ENCODE measurements around the gene DOK3.

Gene DOK3

GRCh38 chr5:177478711-177479646 lies 30.6 kb downstream of the DOK3 start:
- FAIRE-seq, result no peak

- no peak for FAIRE-seq
Measured at GRCh38 chr5:177477701-177478477, 31.7 kb downstream of the DOK3 start.

- FAIRE-seq, result no peak
Measured at GRCh38 chr5:177476531-177477233, 32.9 kb downstream of the DOK3 start.

- FAIRE-seq, result no peak
Measured at GRCh38 chr5:177475563-177476427, 33.8 kb downstream of the DOK3 start.

GRCh38 chr5:177474846-177475562 lies 34.6 kb downstream of the DOK3 start:
- FAIRE-seq, result no peak

- no peak for FAIRE-seq
Measured at GRCh38 chr5:177474002-177474476, 35.6 kb downstream of the DOK3 start.

GRCh38 chr5:177473443-177474001 lies 36.1 kb downstream of the DOK3 start, which contains the start of gene DBN1:
Gene DBN1 (minus strand): TSS chr5:177473634. CDS start chr5:177473521, 113 bp downstream.
- FAIRE-seq, result no peak

GRCh38 chr5:177472460-177473442 lies 36.9 kb downstream of the DOK3 start:
- FAIRE-seq, result no peak

- FAIRE-seq, result no peak
Measured at GRCh38 chr5:177471610-177472356, 37.8 kb downstream of the DOK3 start.

GRCh38 chr5:177470759-177471536 lies 38.7 kb downstream of the DOK3 start:
- no peak for FAIRE-seq

GRCh38 chr5:177469750-177470525 lies 39.7 kb downstream of the DOK3 start:
- no peak for FAIRE-seq

GRCh38 chr5:177468685-177469628 lies 40.7 kb downstream of the DOK3 start:
- no peak for FAIRE-seq

- FAIRE-seq, result no peak
Measured at GRCh38 chr5:177468329-177468684, 41.3 kb downstream of the DOK3 start.

- FAIRE-seq, result no peak
Measured at GRCh38 chr5:177467436-177467835, 42.2 kb downstream of the DOK3 start.

GRCh38 chr5:177466861-177467260 lies 42.8 kb downstream of the DOK3 start:
- FAIRE-seq, result no peak

GRCh38 chr5:177465044-177465443 lies 44.6 kb downstream of the DOK3 start:
- no peak for FAIRE-seq

Measured in TTC549 (cell line).